ENCODE measurements around the gene FLNB.

GRCh38 chr3:58049143-58049785 is 41.0 kb downstream of the FLNB start:
- no peak for TF ChIP-seq CTCF (IDR thresholded peaks at IDR 0.05)
- TF ChIP-seq POLR2AphosphoS5 (IDR thresholded peaks at IDR 0.05; ENCODE audit: low read depth, low read length), result no peak
- TF ChIP-seq REST (IDR thresholded peaks at IDR 0.05; ENCODE audit: insufficient read depth in 1 of 2, low read depth in 2 of 2, low read length in 1 of 2), result no peak
- no peak for TF ChIP-seq SIN3A (IDR thresholded peaks at IDR 0.05; ENCODE audit: borderline replicate concordance, insufficient read depth, low read depth, low read length)

All from Panc1 (cell line).